Measurements from ENCODE around the gene DLL3.

The DLL3 gene

GRCh38 chr19:39479916-39480315 is 18.8 kb upstream of the DLL3 start:
- Histone ChIP-seq H3K27ac (ENCODE audit: low read depth, low read length) (no peak overlapping the region), H3K4me1 (ENCODE audit: control insufficient read depth, low read depth, low read length) (no peaks in the 10 kb centered on the region), H3K27me3 (ENCODE audit: insufficient read depth, low read length, poor library complexity) (no peaks in the 10 kb centered on the region), H3K23ac (ENCODE audit: low read length) (no peak overlapping the region), H3K9ac (ENCODE audit: low read length) (peak overlapping the region; percentile 66), H3K4ac (ENCODE audit: low read depth, low read length) (no peak overlapping the region), H2AK5ac (ENCODE audit: low read length) (no peak overlapping the region), H4K5ac (ENCODE audit: low read length) (no peak overlapping the region), H4K8ac (ENCODE audit: low read depth, low read length) (no peak overlapping the region), H2BK15ac (replicated peaks; ENCODE audit: low read depth) (no peak overlapping the region), H3K36me3 (ENCODE audit: control insufficient read depth, insufficient read depth, low read length) (peaks cover 11% of the 10 kb centered on the region), H3K79me2 (ENCODE audit: control insufficient read depth, insufficient read depth, low read length) (peaks cover 17% of the 10 kb centered on the region), H3K4me2 (ENCODE audit: low read length) (no peak overlapping the region), H2BK5ac (ENCODE audit: low read length) (no peak overlapping the region), H3K79me1 (ENCODE audit: low read length) (peaks cover 14% of the 10 kb centered on the region), H3K18ac (ENCODE audit: low read length) (no peak overlapping the region), H3K56ac (ENCODE audit: low read length) (peak overlapping the region; percentile 78), H2BK120ac (ENCODE audit: low read depth, low read length) (no peak overlapping the region), H3K4me3 (ENCODE audit: low read length) (no peak overlapping the region)
- WGBS (ENCODE audit: extremely low coverage, insufficient coverage, low lambda C conversion rate) = no CpG with 5 or more reads among the region's 10 CpGs
- DNase-seq = no peak

GRCh38 chr19:39480337-39481228 is 18.2 kb upstream of the DLL3 start, which contains the start of gene TIMM50:
Gene TIMM50 (plus strand): TSS chr19:39480838. CDS start chr19:39480854, 16 bp downstream.
- peak; percentile 99 for DNase-seq
- peak within 1 kb of the TSS; percentile 25 for H3K27ac ChIP-seq (ENCODE audit: low read depth, low read length)

GRCh38 chr19:39481229-39481545 is 17.6 kb upstream of the DLL3 start:
- no peak overlapping the region for H2AK5ac ChIP-seq (ENCODE audit: low read length)
- peaks cover 17% of the 10 kb centered on the region for H3K79me2 ChIP-seq (ENCODE audit: control insufficient read depth, insufficient read depth, low read length)
- peak overlapping the region; percentile 6 for H3K4ac ChIP-seq (ENCODE audit: low read depth, low read length)
- peak overlapping the region; percentile 50 for H2BK5ac ChIP-seq (ENCODE audit: low read length)
- no peaks in the 10 kb centered on the region for H3K27me3 ChIP-seq (ENCODE audit: insufficient read depth, low read length, poor library complexity)
- H3K4me3 ChIP-seq (ENCODE audit: low read length) = peak overlapping the region; percentile 99
- H3K9ac ChIP-seq (ENCODE audit: low read length) = peak overlapping the region; percentile 98
- no peak overlapping the region for H4K5ac ChIP-seq (ENCODE audit: low read length)
- peaks cover 14% of the 10 kb centered on the region for H3K79me1 ChIP-seq (ENCODE audit: low read length)
- H3K4me2 ChIP-seq (ENCODE audit: low read length) = peak overlapping the region; percentile 96
- H3K36me3 ChIP-seq (ENCODE audit: control insufficient read depth, insufficient read depth, low read length) = peaks cover 6% of the 10 kb centered on the region
- no peak overlapping the region for H2BK15ac ChIP-seq (replicated peaks; ENCODE audit: low read depth)
- H3K56ac ChIP-seq (ENCODE audit: low read length) = peak overlapping the region; percentile 98
- H3K23ac ChIP-seq (ENCODE audit: low read length) = peak overlapping the region; percentile 73
- WGBS (ENCODE audit: extremely low coverage, insufficient coverage, low lambda C conversion rate) = no CpG with 5 or more reads among the region's 12 CpGs
- no peak overlapping the region for H3K18ac ChIP-seq (ENCODE audit: low read length)
- H4K8ac ChIP-seq (ENCODE audit: low read depth, low read length) = no peak overlapping the region
- no peak overlapping the region for H2BK120ac ChIP-seq (ENCODE audit: low read depth, low read length)
- H3K27ac ChIP-seq (ENCODE audit: low read depth, low read length) = no peak overlapping the region
- DNase-seq = no peak
- H3K4me1 ChIP-seq (ENCODE audit: control insufficient read depth, low read depth, low read length) = no peaks in the 10 kb centered on the region

More at GRCh38 chr19:39480337-39481228, 18.2 kb upstream of the DLL3 start, which contains the start of gene TIMM50:
- Histone ChIP-seq H2BK120ac (ENCODE audit: low read depth, low read length) (no peak within 1 kb of the TSS), H3K23ac (ENCODE audit: low read length) (peak within 1 kb of the TSS; percentile 73), H3K4me2 (ENCODE audit: low read length) (peak within 1 kb of the TSS; percentile 96), H3K27me3 (ENCODE audit: insufficient read depth, low read length, poor library complexity) (no peaks in the 10 kb centered on the region), H3K18ac (ENCODE audit: low read length) (no peak within 1 kb of the TSS), H4K5ac (ENCODE audit: low read length) (no peak within 1 kb of the TSS), H2BK5ac (ENCODE audit: low read length) (peak within 1 kb of the TSS; percentile 50), H3K9ac (ENCODE audit: low read length) (peak within 1 kb of the TSS; percentile 98), H3K79me1 (ENCODE audit: low read length) (peaks cover 14% of the 10 kb centered on the region), H3K4me3 (ENCODE audit: low read length) (peak within 1 kb of the TSS; percentile 99), H3K79me2 (ENCODE audit: control insufficient read depth, insufficient read depth, low read length) (peaks cover 17% of the 10 kb centered on the region), H3K4ac (ENCODE audit: low read depth, low read length) (peak within 1 kb of the TSS; percentile 6), H3K56ac (ENCODE audit: low read length) (peak within 1 kb of the TSS; percentile 98), H4K8ac (ENCODE audit: low read depth, low read length) (no peak within 1 kb of the TSS), H3K36me3 (ENCODE audit: control insufficient read depth, insufficient read depth, low read length) (peaks cover 9% of the 10 kb centered on the region), H2AK5ac (ENCODE audit: low read length) (no peak within 1 kb of the TSS), H3K4me1 (ENCODE audit: control insufficient read depth, low read depth, low read length) (no peaks in the 10 kb centered on the region), H2BK15ac (replicated peaks; ENCODE audit: low read depth) (no peak within 1 kb of the TSS)
- no CpG with 5 or more reads among the region's 62 CpGs for WGBS (ENCODE audit: extremely low coverage, insufficient coverage, low lambda C conversion rate)

- Histone ChIP-seq H4K8ac (ENCODE audit: low read depth, low read length) (no peak overlapping the region), H2BK15ac (replicated peaks; ENCODE audit: low read depth) (no peak overlapping the region), H3K4ac (ENCODE audit: low read depth, low read length) (no peak overlapping the region), H3K23ac (ENCODE audit: low read length) (no peak overlapping the region), H3K27ac (ENCODE audit: low read depth, low read length) (no peak overlapping the region), H3K4me1 (ENCODE audit: control insufficient read depth, low read depth, low read length) (no peaks in the 10 kb centered on the region), H3K79me1 (ENCODE audit: low read length) (peaks cover 14% of the 10 kb centered on the region), H2BK120ac (ENCODE audit: low read depth, low read length) (no peak overlapping the region), H3K56ac (ENCODE audit: low read length) (peak overlapping the region; percentile 98), H2AK5ac (ENCODE audit: low read length) (no peak overlapping the region), H3K4me2 (ENCODE audit: low read length) (peak overlapping the region; percentile 96), H4K5ac (ENCODE audit: low read length) (no peak overlapping the region), H2BK5ac (ENCODE audit: low read length) (no peak overlapping the region), H3K27me3 (ENCODE audit: insufficient read depth, low read length, poor library complexity) (no peaks in the 10 kb centered on the region), H3K4me3 (ENCODE audit: low read length) (peak overlapping the region; percentile 99), H3K36me3 (ENCODE audit: control insufficient read depth, insufficient read depth, low read length) (peaks cover 6% of the 10 kb centered on the region), H3K79me2 (ENCODE audit: control insufficient read depth, insufficient read depth, low read length) (peaks cover 17% of the 10 kb centered on the region), H3K9ac (ENCODE audit: low read length) (peak overlapping the region; percentile 98), H3K18ac (ENCODE audit: low read length) (no peak overlapping the region)
- DNase-seq = no peak
- WGBS (ENCODE audit: extremely low coverage, insufficient coverage, low lambda C conversion rate) = no CpG with 5 or more reads among the region's 11 CpGs
Observed at GRCh38 chr19:39481676-39482075, 17.1 kb upstream of the DLL3 start.

- peaks cover 17% of the 10 kb centered on the region for H3K79me2 ChIP-seq (ENCODE audit: control insufficient read depth, insufficient read depth, low read length)
- no peak overlapping the region for H4K5ac ChIP-seq (ENCODE audit: low read length)
- H3K18ac ChIP-seq (ENCODE audit: low read length) = no peak overlapping the region
- H3K4me2 ChIP-seq (ENCODE audit: low read length) = no peak overlapping the region
- no peak overlapping the region for H4K8ac ChIP-seq (ENCODE audit: low read depth, low read length)
- H2AK5ac ChIP-seq (ENCODE audit: low read length) = no peak overlapping the region
- H3K36me3 ChIP-seq (ENCODE audit: control insufficient read depth, insufficient read depth, low read length) = peaks cover 6% of the 10 kb centered on the region
- no peak overlapping the region for H3K4me3 ChIP-seq (ENCODE audit: low read length)
- H2BK15ac ChIP-seq (replicated peaks; ENCODE audit: low read depth) = no peak overlapping the region
- no CpG with 5 or more reads among the region's 6 CpGs for WGBS (ENCODE audit: extremely low coverage, insufficient coverage, low lambda C conversion rate)
- H2BK120ac ChIP-seq (ENCODE audit: low read depth, low read length) = no peak overlapping the region
- H3K56ac ChIP-seq (ENCODE audit: low read length) = no peak overlapping the region
- H3K27me3 ChIP-seq (ENCODE audit: insufficient read depth, low read length, poor library complexity) = no peaks in the 10 kb centered on the region
- H3K4ac ChIP-seq (ENCODE audit: low read depth, low read length) = no peak overlapping the region
- H3K23ac ChIP-seq (ENCODE audit: low read length) = no peak overlapping the region
- no peak overlapping the region for H3K27ac ChIP-seq (ENCODE audit: low read depth, low read length)
- peaks cover 17% of the 10 kb centered on the region for H3K79me1 ChIP-seq (ENCODE audit: low read length)
- no peak overlapping the region for H2BK5ac ChIP-seq (ENCODE audit: low read length)
- DNase-seq = no peak
- no peaks in the 10 kb centered on the region for H3K4me1 ChIP-seq (ENCODE audit: control insufficient read depth, low read depth, low read length)
- no peak overlapping the region for H3K9ac ChIP-seq (ENCODE audit: low read length)
Observed at GRCh38 chr19:39483141-39483540, 15.6 kb upstream of the DLL3 start.

All from mesendoderm (in vitro differentiated cells).